Endothelial cell of umbilical vein (primary cell): ENCODE measurements around the gene PGA5. TPM values are rescaled to one million over a fixed set of nuclear protein-coding genes. Genes with fewer than 3 reads are reported as not detected.

Experiments
- BruUV-seq: library from RNA; stranded (reverse); fragments of 400-500 nt; replicated peaks from 2 replicates; lab custom pipeline; 2021; lab: Mats Ljungman, UMichigan
- CTCF ChIA-PET: fragments of 300-600, 350-600 bp; sonication (Branson Sonifier 250); formaldehyde crosslinking; loops from one replicate; lab custom pipeline; 2021; ENCODE audit warnings: antibody characterized with exemption, inconsistent platforms; lab: Charles Lee
- POLR2A ChIA-PET: fragments of 300-600, 350-600 bp; sonication (Branson Sonifier 250); formaldehyde crosslinking; loops from one replicate; lab custom pipeline; 2021; ENCODE audit warnings: antibody characterized with exemption, inconsistent platforms; lab: Charles Lee
- DNase-seq: peaks from one replicate; pipeline ENCODE4 v3.0.0-alpha.2; 2011; ENCODE audit warnings: low read depth, low spot score
- FAIRE-seq: peaks from 2 replicates; lab custom pipeline; 2011; peaks lifted over from hg19 to GRCh38; lab: Jason Lieb, UNC
- H2AFZ ChIP-seq: 2 replicates; pipeline ENCODE4 v1.6.0; 2012; ENCODE audit warnings: low read depth, low read length, control low read depth, inconsistent platforms
- H3K27ac ChIP-seq: 2 replicates; pipeline ENCODE4 v1.5.1; 2011; ENCODE audit warnings: low read depth, mild to moderate bottlenecking, control low read depth, low read length, moderate library complexity; ENCODE audit not compliant: insufficient read depth
- H3K27me3 ChIP-seq, 2 experiments: 2 replicates each; pipeline versions ENCODE4 v1.6.0 to v1.6.1; 2011; ENCODE audit warnings: low read length in 2 of 2, mixed read lengths in 1 of 2; ENCODE audit not compliant: control insufficient read depth in 2 of 2, insufficient read depth in 2 of 2
- H3K36me3 ChIP-seq, 2 experiments: 2 replicates in 1 of 2; 3 replicates in 1 of 2; pipeline ENCODE4 v1.5.1; 2011; ENCODE audit warnings: low read length in 2 of 2, mild to moderate bottlenecking in 1 of 2, moderate library complexity in 1 of 2; ENCODE audit not compliant: control insufficient read depth in 2 of 2, insufficient read depth in 2 of 2; ENCODE audit errors: extremely low read depth in 1 of 2
- H3K4me1 ChIP-seq: 3 replicates; pipeline ENCODE4 v1.5.1; 2011; ENCODE audit warnings: mild to moderate bottlenecking, low read length; ENCODE audit not compliant: control insufficient read depth, insufficient read depth; ENCODE audit errors: extremely low read depth
- H3K4me2 ChIP-seq: 2 replicates; pipeline ENCODE4 v1.6.1; 2011; ENCODE audit warnings: low read length, control low read depth, mixed read lengths; ENCODE audit not compliant: insufficient read depth
- H3K4me3 ChIP-seq, 3 experiments: fragments of 200-600 bp in 1 of 3; sonication (generic), shearing (Covaris generic) in 1 of 3; replicated peaks in 1 of 3; 2 replicates each; pipeline ENCODE4 v1.5.1; 2011 to 2016; ENCODE audit warnings: control low read depth in 3 of 3, low read length in 3 of 3, mild to moderate bottlenecking in 2 of 3, inconsistent platforms in 1 of 3, low read depth in 1 of 3, moderate library complexity in 1 of 3; ENCODE audit not compliant: insufficient read depth in 1 of 3
- H3K79me2 ChIP-seq: 2 replicates; pipeline ENCODE4 v1.6.0; 2012; ENCODE audit warnings: low read length, inconsistent platforms; ENCODE audit not compliant: control insufficient read depth, insufficient read depth
- H3K9ac ChIP-seq: replicated peaks from 2 replicates; pipeline ENCODE3; 2011; ENCODE audit warnings: low read length, control low read depth; ENCODE audit not compliant: insufficient read depth; ENCODE audit errors: extremely low read depth
- H3K9me1 ChIP-seq: replicated peaks from 3 replicates; pipeline ENCODE4 v1.6.0; 2011; ENCODE audit warnings: mild to moderate bottlenecking, low read length; ENCODE audit not compliant: control insufficient read depth, insufficient read depth; ENCODE audit errors: extremely low read depth
- H3K9me3 ChIP-seq: replicated peaks from 2 replicates; pipeline ENCODE4 v1.5.1; 2012; ENCODE audit warnings: low read length, inconsistent platforms; ENCODE audit not compliant: control insufficient read depth, insufficient read depth
- H4K20me1 ChIP-seq: replicated peaks from 2 replicates; pipeline ENCODE3; 2011; ENCODE audit warnings: mild to moderate bottlenecking, low read length; ENCODE audit not compliant: control insufficient read depth, insufficient read depth; ENCODE audit errors: extremely low read depth
- CTCF ChIP-seq, 2 donors: IDR thresholded peaks; 1 replicate in 1 of 2; 2 replicates in 1 of 2; pipeline ENCODE4 v1.5.1; 2011; ENCODE audit warnings: low read length in 2 of 2, mild to moderate bottlenecking in 2 of 2, moderate library complexity in 2 of 2, control low read depth in 1 of 2, inconsistent platforms in 1 of 2, low read depth in 1 of 2; ENCODE audit not compliant: insufficient read depth in 1 of 2; ENCODE audit errors: extremely low read depth in 1 of 2
- EZH2 ChIP-seq: IDR thresholded peaks from 2 replicates; pipeline ENCODE4 v1.6.1; 2012; ENCODE audit warnings: borderline replicate concordance, low read depth, mild to moderate bottlenecking, moderate library complexity, low read length, inconsistent platforms; ENCODE audit not compliant: severe bottlenecking
- FOS ChIP-seq: IDR thresholded peaks from 2 replicates; pipeline ENCODE4 v1.6.1; 2011; ENCODE audit warnings: mild to moderate bottlenecking, low read length, moderate library complexity, borderline replicate concordance; ENCODE audit not compliant: insufficient read depth
- GATA2 ChIP-seq: IDR thresholded peaks from 2 replicates; pipeline ENCODE4 v1.7.0; 2011; ENCODE audit warnings: low read depth, mild to moderate bottlenecking, moderate library complexity, mixed read lengths, low read length; ENCODE audit not compliant: insufficient read length, insufficient read depth
- MAX ChIP-seq: IDR thresholded peaks from 2 replicates; pipeline ENCODE4 v1.6.1; 2011; ENCODE audit not compliant: insufficient read depth, insufficient read length
- MYC ChIP-seq: IDR thresholded peaks from one replicate; pipeline ENCODE4 v1.6.1; 2011; ENCODE audit warnings: mild to moderate bottlenecking, low read depth, low read length
- POLR2A ChIP-seq: IDR thresholded peaks from 2 replicates; pipeline ENCODE4 v1.6.1; 2012; ENCODE audit warnings: low read depth, mild to moderate bottlenecking, control low read depth, low read length
- POLR2AphosphoS5 ChIP-seq: IDR thresholded peaks from 2 replicates; pipeline ENCODE4 v1.6.1; 2012; ENCODE audit warnings: low read depth, mild to moderate bottlenecking, control low read depth, low read length, moderate library complexity; ENCODE audit not compliant: insufficient read depth
- dilution Hi-C: fragments of 300-500 bp; cut with MboI; formaldehyde crosslinking; loops from one replicate; pipeline ENCODE4 v1.15.0; 2019; ENCODE audit warnings: low sequenced_read_pairs; ENCODE audit not compliant: extremely low pct_ligation_motif_present
- intact Hi-C: fragments of 100-400 bp; cut with micrococcal nuclease; formaldehyde crosslinking; loops from one replicate; pipeline ENCODE4 v1.10.0; 2022
- polyA plus RNA-seq, 4 experiments: library from polyadenylated mRNA; depleted of rRNA in 3 of 4; stranded (reverse) in 3 of 4; unstranded in 1 of 4; fragments of >200 nt; gene quantifications; 2 replicates each; pipeline versions ENCODE4 v1.2.1 to v1.2.3, GENCODE V29; 2011 to 2012; ENCODE audit warnings: missing spikeins in 1 of 4
- total RNA-seq: library from RNA; stranded (reverse); gene quantifications from 2 replicates; pipeline ENCODE4 v1.2.3, GENCODE V29; 2021

Gene PGA5
- total and polyA plus RNA-seq, 2 donors (not counting 3 experiments of a cell fraction or from before 2014, with no cell fraction given) = not detected

DNA sequence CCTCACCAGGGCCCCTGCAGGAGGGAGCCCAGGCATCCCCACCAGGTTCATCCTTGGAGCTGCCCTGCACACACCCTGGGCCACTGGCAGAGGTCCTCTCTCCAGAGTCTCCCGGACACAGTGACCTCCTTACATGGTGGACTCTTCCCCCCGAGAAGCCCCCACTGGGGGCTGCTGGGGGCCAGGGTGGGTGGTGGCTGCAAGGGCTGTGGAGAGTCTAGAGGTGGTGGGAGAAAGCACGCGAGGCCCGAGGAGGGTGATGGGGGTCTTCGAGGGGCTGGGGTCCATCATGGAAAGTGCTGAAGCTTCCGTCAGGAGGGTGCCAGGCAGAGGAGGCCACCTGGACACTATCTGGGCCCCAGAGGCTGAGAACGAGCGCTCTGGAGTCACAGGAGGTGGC lies 17.6 kb downstream of the PGA5 start:
- Histone ChIP-seq H3K9me1 (no peaks in the 10 kb centered on the region), H3K27me3 (no peaks in the 10 kb centered on the region), H3K4me1 (no peaks in the 10 kb centered on the region), H3K27ac (no peak overlapping the region), H3K79me2 (no peaks in the 10 kb centered on the region), H4K20me1 (no peaks in the 10 kb centered on the region), H3K9me3 (no peaks in the 10 kb centered on the region), H3K4me3 (no peak overlapping the region), H2AFZ (no peak overlapping the region), H3K36me3 (no peaks in the 10 kb centered on the region), H3K4me2 (no peak overlapping the region), H3K9ac (no peak overlapping the region)
- BruUV-seq = no TSS peak
- FAIRE-seq (no peak), DNase-seq (no peak)
- ChIA-PET POLR2A (no interaction called here), CTCF (interaction anchor here (1.2 to 1.4 kb wide), 2 partner anchors 36 to 126 kb away, joined by 4 read pairs; partner anchors contain the start of gene VWCE)
- dilution Hi-C loops (no loop called here), intact Hi-C loops (loop anchor here (10.0 kb wide), 1 partner anchor 76 kb away; the partner anchor contains the start of genes DDB1 and TKFC)
- no peak for TF ChIP-seq CTCF (IDR thresholded peaks at IDR 0.05; ENCODE audit: extremely low read depth in 1 of 2, insufficient read depth in 1 of 2, low read depth in 1 of 2, low read length in 2 of 2)
- no peak for TF ChIP-seq POLR2AphosphoS5
- no peak for TF ChIP-seq FOS
- no peak for TF ChIP-seq POLR2A
- TF ChIP-seq MYC = no peak
- no peak for TF ChIP-seq GATA2
- no peak for TF ChIP-seq EZH2
- TF ChIP-seq MAX = no peak
